Tibial nerve (tissue), 4 donors: ENCODE results near the gene CAV3.

ENCODE experiments used
- EP300 ChIP-seq, 2 donors: sonication (generic); formaldehyde crosslinking; IDR thresholded peaks; one replicate each; pipeline ENCODE4 v1.6.1; 2017; ENCODE audit warnings: antibody characterized with exemption in 2 of 2, mild to moderate bottlenecking in 1 of 2
- POLR2A ChIP-seq, 2 donors: fragments of 450-650 bp; IDR thresholded peaks; one replicate each; pipeline ENCODE4 v1.6.1; 2017; ENCODE audit warnings: antibody characterized with exemption in 2 of 2, mild to moderate bottlenecking in 2 of 2, moderate library complexity in 2 of 2
- TF ChIP-seq, protein P1 (sequence below), 5 experiments: fragments of 200-600 bp in 3 of 5; fragments of 450-650 bp in 2 of 5; sonication (generic) in 3 of 5; IDR thresholded peaks; one replicate each; pipeline ENCODE4 v1.5.1; 2016 to 2019; ENCODE audit warnings: antibody characterized with exemption in 5 of 5, mild to moderate bottlenecking in 3 of 5, moderate library complexity in 2 of 5

DNA sequence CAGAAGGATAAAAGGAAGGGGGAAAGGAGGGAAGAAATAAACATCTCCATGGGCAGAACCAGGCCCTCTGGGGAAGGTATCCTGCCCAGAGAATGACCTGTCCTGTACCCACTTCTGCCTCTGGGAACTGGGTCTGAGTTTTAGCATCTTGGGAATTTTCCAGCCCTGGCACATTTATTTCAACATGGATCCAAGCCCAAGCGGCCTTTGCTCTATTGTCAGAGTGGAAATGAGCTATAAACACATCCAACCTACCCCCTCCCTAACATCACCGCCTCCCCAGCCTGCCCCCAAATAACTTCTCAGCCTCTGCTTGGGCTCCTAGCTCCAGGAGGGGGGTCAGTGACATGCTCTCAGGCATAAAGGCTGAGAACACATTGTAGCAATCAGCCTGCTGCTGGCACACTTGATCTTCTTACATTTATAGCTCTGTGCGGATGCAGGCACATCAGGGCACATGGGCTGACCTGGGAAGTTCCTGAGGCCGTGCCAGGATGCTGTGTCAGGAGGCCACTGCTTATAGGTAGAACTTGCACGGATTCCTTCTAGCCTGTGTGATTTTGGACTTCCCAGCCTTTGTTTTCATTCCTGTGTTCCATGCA lies 40.4 kb downstream of the CAV3 start:
- TF ChIP-seq, protein P1, sequence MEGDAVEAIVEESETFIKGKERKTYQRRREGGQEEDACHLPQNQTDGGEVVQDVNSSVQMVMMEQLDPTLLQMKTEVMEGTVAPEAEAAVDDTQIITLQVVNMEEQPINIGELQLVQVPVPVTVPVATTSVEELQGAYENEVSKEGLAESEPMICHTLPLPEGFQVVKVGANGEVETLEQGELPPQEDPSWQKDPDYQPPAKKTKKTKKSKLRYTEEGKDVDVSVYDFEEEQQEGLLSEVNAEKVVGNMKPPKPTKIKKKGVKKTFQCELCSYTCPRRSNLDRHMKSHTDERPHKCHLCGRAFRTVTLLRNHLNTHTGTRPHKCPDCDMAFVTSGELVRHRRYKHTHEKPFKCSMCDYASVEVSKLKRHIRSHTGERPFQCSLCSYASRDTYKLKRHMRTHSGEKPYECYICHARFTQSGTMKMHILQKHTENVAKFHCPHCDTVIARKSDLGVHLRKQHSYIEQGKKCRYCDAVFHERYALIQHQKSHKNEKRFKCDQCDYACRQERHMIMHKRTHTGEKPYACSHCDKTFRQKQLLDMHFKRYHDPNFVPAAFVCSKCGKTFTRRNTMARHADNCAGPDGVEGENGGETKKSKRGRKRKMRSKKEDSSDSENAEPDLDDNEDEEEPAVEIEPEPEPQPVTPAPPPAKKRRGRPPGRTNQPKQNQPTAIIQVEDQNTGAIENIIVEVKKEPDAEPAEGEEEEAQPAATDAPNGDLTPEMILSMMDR (IDR thresholded peaks at IDR 0.05), result no peak
- TF ChIP-seq POLR2A (IDR thresholded peaks at IDR 0.05) (no peak), EP300 (IDR thresholded peaks at IDR 0.05) (no peak)
